Neutrophil (primary cell): ENCODE results near the gene IQGAP2.
A peak's percentile ranks its signal among the peaks of the same experiment; 100 is the strongest.

ENCODE experiments used
- H3K27ac ChIP-seq: fragments of 200-600 bp; sonication (generic); 2 replicates; pipeline ENCODE4 v1.5.1; 2016; ENCODE audit warnings: mild to moderate bottlenecking, moderate library complexity
- H3K27me3 ChIP-seq: fragments of 200-600 bp; sonication (generic); 2 replicates; pipeline ENCODE4 v1.6.0; 2016; ENCODE audit warnings: mild to moderate bottlenecking
- H3K36me3 ChIP-seq: fragments of 200-600 bp; sonication (generic); 2 replicates; pipeline ENCODE4 v1.5.1; 2017
- H3K4me1 ChIP-seq, 2 experiments: fragments of 200-600 bp in 1 of 2; sonication (generic) in 1 of 2; 1 replicate in 1 of 2; 2 replicates in 1 of 2; pipeline versions ENCODE4 v1.5.1 to v1.6.1; 2013 to 2016; ENCODE audit warnings: low read depth in 1 of 2, low read length in 1 of 2, mild to moderate bottlenecking in 1 of 2, moderate library complexity in 1 of 2; ENCODE audit not compliant: control insufficient read depth in 1 of 2, insufficient read depth in 1 of 2
- H3K4me3 ChIP-seq, 2 experiments: fragments of 200-600 bp in 1 of 2; sonication (generic) in 1 of 2; 1 replicate in 1 of 2; 2 replicates in 1 of 2; pipeline ENCODE4 v1.5.1; 2013 to 2016; ENCODE audit warnings: low read depth in 1 of 2, low read length in 1 of 2, mild to moderate bottlenecking in 1 of 2, moderate library complexity in 1 of 2
- H3K9me3 ChIP-seq: fragments of 200-600 bp; sonication (generic); 2 replicates; pipeline ENCODE4 v1.5.1; 2016
- TF ChIP-seq, protein P1 (sequence below): fragments of 200-600 bp; sonication (generic); IDR thresholded peaks from 2 replicates; pipeline ENCODE4 v1.5.1; 2016; ENCODE audit warnings: antibody characterized with exemption

Gene IQGAP2

DNA sequence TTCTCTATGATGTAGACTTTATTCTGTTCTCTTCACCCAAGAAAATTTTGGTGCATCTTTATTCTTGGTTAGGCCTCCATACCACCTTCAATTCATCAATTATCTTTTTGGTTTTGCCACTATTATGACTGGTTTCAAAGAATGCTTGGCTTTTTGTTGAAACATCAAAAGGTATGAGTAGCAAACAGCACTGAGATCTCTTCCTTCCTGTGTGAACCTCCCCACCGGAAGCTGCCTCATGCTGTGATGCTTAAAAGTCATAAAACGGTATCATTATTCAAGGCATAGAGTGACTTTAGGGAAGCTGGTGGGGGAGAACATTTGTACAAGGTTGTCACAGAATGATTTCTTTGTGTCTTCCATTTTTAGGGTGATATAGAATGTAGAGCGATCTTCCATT lies 70.6 kb downstream of the IQGAP2 start:
- TF ChIP-seq, protein P1, sequence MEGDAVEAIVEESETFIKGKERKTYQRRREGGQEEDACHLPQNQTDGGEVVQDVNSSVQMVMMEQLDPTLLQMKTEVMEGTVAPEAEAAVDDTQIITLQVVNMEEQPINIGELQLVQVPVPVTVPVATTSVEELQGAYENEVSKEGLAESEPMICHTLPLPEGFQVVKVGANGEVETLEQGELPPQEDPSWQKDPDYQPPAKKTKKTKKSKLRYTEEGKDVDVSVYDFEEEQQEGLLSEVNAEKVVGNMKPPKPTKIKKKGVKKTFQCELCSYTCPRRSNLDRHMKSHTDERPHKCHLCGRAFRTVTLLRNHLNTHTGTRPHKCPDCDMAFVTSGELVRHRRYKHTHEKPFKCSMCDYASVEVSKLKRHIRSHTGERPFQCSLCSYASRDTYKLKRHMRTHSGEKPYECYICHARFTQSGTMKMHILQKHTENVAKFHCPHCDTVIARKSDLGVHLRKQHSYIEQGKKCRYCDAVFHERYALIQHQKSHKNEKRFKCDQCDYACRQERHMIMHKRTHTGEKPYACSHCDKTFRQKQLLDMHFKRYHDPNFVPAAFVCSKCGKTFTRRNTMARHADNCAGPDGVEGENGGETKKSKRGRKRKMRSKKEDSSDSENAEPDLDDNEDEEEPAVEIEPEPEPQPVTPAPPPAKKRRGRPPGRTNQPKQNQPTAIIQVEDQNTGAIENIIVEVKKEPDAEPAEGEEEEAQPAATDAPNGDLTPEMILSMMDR: no peak
- H3K27me3 ChIP-seq: no peaks in the 10 kb centered on the region
- H3K36me3 ChIP-seq: no peaks in the 10 kb centered on the region
- no peak overlapping the region for H3K4me3 ChIP-seq
- no peaks in the 10 kb centered on the region for H3K9me3 ChIP-seq
- peak overlapping the region; percentile 37 for H3K27ac ChIP-seq
- peaks cover 15 to 24% of the 10 kb centered on the region in 2 experiments for H3K4me1 ChIP-seq

DNA sequence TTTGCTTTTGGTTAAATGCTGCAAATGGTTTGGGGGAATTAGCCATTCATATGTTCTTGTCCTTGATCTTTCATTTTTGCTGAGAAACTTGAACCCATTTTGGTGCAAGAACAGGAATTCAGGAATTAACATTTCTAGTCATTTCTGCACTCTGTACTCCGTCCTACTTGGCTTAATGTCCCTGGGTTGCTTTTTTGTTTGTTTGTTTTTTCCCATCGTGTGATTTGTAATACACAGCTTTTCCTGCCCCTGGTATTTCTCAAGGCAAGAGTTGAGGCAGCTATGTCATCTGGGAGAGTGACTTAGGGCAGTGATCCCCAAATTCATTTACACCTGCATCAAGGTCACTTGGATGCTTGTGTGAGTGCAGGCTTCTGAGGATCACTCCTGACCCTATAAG lies 71.3 kb downstream of the IQGAP2 start:
- H3K4me1 ChIP-seq: peaks cover 13 to 17% of the 10 kb centered on the region in 2 experiments
- H3K36me3 ChIP-seq: no peaks in the 10 kb centered on the region
- H3K4me3 ChIP-seq: no peak overlapping the region
- TF ChIP-seq, protein P1: no peak
- H3K9me3 ChIP-seq: no peaks in the 10 kb centered on the region
- no peak overlapping the region for H3K27ac ChIP-seq
- H3K27me3 ChIP-seq: no peaks in the 10 kb centered on the region

DNA sequence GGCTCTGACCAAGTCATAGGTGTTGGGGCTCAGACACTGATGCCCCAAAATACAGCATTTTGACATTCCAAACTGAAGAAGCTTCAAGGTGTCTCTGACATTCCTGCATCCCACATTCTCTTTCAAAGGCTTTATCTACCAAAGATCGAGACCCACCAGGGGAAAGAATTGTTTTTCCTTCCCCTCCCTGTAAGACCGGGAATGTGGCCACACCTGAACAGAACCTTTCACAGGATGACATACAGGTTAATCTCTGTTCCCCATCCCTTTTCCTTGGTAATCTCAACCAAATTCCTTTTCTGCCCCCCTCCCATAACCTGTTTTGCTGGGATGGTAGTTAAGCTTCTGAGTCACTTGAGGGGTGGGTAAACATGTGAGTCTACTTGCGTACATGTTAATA lies 72.3 kb downstream of the IQGAP2 start:
- Histone ChIP-seq H3K27me3 (no peaks in the 10 kb centered on the region), H3K27ac (no peak overlapping the region), H3K36me3 (no peaks in the 10 kb centered on the region), H3K4me1 (peaks cover 11% of the 10 kb centered on the region in 2 experiments), H3K4me3 (no peak overlapping the region), H3K9me3 (no peaks in the 10 kb centered on the region)
- TF ChIP-seq, protein P1: no peak

DNA sequence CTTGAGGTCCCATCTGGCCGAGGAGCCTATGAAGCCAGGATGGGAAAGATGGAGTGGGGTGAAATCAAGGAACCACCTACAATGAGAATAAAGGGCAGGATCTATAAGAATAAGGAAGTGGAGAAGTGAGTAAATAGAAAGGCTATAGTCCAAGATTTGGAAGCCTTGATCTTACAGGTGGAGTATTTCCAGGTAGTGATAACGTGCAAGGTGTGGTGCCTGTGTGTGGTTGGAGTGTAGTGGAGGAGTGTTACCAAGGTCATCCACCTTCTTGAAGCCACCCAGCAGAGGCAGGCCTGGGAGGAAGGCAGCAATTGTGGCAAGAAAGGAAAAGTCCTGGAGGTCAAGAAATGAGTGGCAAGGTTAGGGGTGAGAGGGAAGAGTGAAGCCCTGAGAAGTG lies 72.9 kb downstream of the IQGAP2 start:
- H3K4me1 ChIP-seq: peaks cover 11% of the 10 kb centered on the region in 2 experiments
- H3K36me3 ChIP-seq: no peaks in the 10 kb centered on the region
- TF ChIP-seq, protein P1: no peak

DNA sequence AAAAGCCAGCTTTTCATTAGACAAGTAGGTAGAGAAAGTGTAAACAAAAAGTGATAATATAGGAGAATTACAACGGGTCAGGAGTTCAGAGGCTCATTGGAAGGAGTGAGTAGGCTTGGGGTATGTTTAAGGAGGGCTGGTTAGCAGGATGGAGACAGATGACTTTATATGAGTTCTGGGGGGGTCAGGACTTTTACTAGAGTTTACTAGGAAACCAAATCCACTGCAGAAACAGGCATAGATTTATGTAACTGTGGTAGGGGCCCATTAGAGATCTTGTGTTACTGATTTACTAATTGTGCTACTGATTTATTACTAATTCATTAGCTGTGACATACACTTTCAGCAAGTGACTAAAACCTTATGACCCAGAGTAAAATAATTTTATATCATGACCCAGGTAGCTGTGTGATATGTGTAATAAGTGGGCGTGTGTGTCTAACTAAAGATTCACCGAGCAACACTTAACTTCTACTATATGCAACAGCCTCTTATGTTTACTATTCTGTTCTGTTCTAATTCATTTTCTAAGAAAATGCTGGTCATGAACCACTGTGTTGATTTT lies 73.5 kb downstream of the IQGAP2 start:
- Histone ChIP-seq H3K27ac (no peak overlapping the region), H3K4me1 (peaks cover 11 to 12% of the 10 kb centered on the region in 2 experiments), H3K4me3 (no peak overlapping the region), H3K9me3 (no peaks in the 10 kb centered on the region), H3K27me3 (no peaks in the 10 kb centered on the region), H3K36me3 (no peaks in the 10 kb centered on the region)
- TF ChIP-seq, protein P1: no peak

More for the DNA sequence above, 72.9 kb downstream of the IQGAP2 start:
- H3K27me3 ChIP-seq: no peaks in the 10 kb centered on the region
- no peak overlapping the region for H3K27ac ChIP-seq
- no peak overlapping the region for H3K4me3 ChIP-seq
- no peaks in the 10 kb centered on the region for H3K9me3 ChIP-seq

DNA sequence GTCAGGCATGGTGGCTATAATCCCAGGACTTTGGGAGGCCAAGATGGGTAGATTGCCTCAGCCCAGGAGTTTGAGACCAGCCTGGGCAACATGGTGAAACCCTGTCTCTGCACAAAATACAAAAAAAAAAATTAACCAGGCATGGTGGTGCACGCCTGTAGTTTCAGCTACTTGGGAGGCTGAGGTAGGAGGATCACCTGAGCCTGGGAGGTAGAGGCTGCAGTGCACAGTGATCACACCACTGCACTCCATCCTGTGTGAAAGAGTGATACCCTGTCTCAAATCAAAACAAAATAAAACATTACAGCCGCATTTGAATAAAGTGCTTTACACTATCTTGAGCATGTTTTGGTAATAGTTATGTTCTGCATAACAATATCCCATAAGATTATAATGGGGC lies 74.0 kb downstream of the IQGAP2 start:
- H3K4me1 ChIP-seq: peaks cover 11 to 17% of the 10 kb centered on the region in 2 experiments
- H3K9me3 ChIP-seq: no peaks in the 10 kb centered on the region
- H3K27me3 ChIP-seq: no peaks in the 10 kb centered on the region
- no peaks in the 10 kb centered on the region for H3K36me3 ChIP-seq
- H3K4me3 ChIP-seq: no peak overlapping the region
- no peak overlapping the region for H3K27ac ChIP-seq
- TF ChIP-seq, protein P1: no peak
